Measurements from ENCODE around the gene TSNAXIP1.
"Not testable (repeated sequence)": the region's sequence is repeated elsewhere in the genome, so short reads cannot be mapped to it uniquely, and the experiment has no call there.

Gene TSNAXIP1

GRCh38 chr16:67861877-67862276, 55.2 kb downstream of the TSNAXIP1 start:
- DNase-seq (ENCODE audit: low spot score) = no peak

GRCh38 chr16:67862623-67863583, 56.2 kb downstream of the TSNAXIP1 start:
- no peak for DNase-seq (ENCODE audit: low spot score)

- DNase-seq (ENCODE audit: low spot score) = not testable (repeated sequence)
Observed at GRCh38 chr16:67864044-67864443, 57.4 kb downstream of the TSNAXIP1 start.

GRCh38 chr16:67864594-67864993, 57.9 kb downstream of the TSNAXIP1 start:
- DNase-seq (ENCODE audit: low spot score) = no peak

GRCh38 chr16:67865318-67865717, 58.6 kb downstream of the TSNAXIP1 start:
- peak; percentile 58 for DNase-seq (ENCODE audit: low spot score)

GRCh38 chr16:67868290-67868689, 61.6 kb downstream of the TSNAXIP1 start:
- no peak for DNase-seq (ENCODE audit: low spot score)

GRCh38 chr16:67869653-67870052, 63.0 kb downstream of the TSNAXIP1 start:
- no peak for DNase-seq (ENCODE audit: low spot score)

GRCh38 chr16:67871256-67871655, 64.6 kb downstream of the TSNAXIP1 start:
- no peak for DNase-seq (ENCODE audit: low spot score)

GRCh38 chr16:67872131-67872630, 65.5 kb downstream of the TSNAXIP1 start:
- no peak for DNase-seq (ENCODE audit: low spot score)

- DNase-seq (ENCODE audit: low spot score) = peak; percentile 73
Observed at GRCh38 chr16:67872631-67873434, 66.1 kb downstream of the TSNAXIP1 start, which contains the start of gene EDC4. Gene EDC4 (plus strand): TSS chr16:67873052. CDS start chr16:67873262, 210 bp downstream.

GRCh38 chr16:67873435-67874370, 67.0 kb downstream of the TSNAXIP1 start:
- DNase-seq (ENCODE audit: low spot score) = no peak

- no peak for DNase-seq (ENCODE audit: low spot score)
Observed at GRCh38 chr16:67874372-67874771, 67.7 kb downstream of the TSNAXIP1 start.

GRCh38 chr16:67877064-67877463, 70.4 kb downstream of the TSNAXIP1 start:
- no peak for DNase-seq (ENCODE audit: low spot score)
